Fibroblast of the aortic adventitia (primary cell): ENCODE measurements around the gene MRPL36. TPM values are rescaled to one million over a fixed set of nuclear protein-coding genes. Genes with fewer than 3 reads are reported as not detected.

Experiments
- DNase-seq: peaks from one replicate; pipeline ENCODE4 v3.0.0-alpha.2; 2010; ENCODE audit warnings: low read depth
- H3K4me3 ChIP-seq: 2 replicates; pipeline ENCODE4 v1.5.1; 2011; ENCODE audit warnings: low read depth, mild to moderate bottlenecking, control low read depth, low read length, moderate library complexity
- total RNA-seq: library from RNA; depleted of rRNA; stranded (reverse); fragments of >200 nt; gene quantifications from 2 replicates; pipeline ENCODE4 v1.2.3, GENCODE V29; 2012; ENCODE audit warnings: low replicate concordance
- TF ChIP-seq, protein P1 (sequence below): IDR thresholded peaks from 2 replicates; pipeline ENCODE4 v1.5.1; 2011; ENCODE audit warnings: mild to moderate bottlenecking, low read length, control low read depth, inconsistent platforms; ENCODE audit not compliant: insufficient read depth

Gene MRPL36
- total RNA-seq, 1 donor = 47.9 TPM

DNA sequence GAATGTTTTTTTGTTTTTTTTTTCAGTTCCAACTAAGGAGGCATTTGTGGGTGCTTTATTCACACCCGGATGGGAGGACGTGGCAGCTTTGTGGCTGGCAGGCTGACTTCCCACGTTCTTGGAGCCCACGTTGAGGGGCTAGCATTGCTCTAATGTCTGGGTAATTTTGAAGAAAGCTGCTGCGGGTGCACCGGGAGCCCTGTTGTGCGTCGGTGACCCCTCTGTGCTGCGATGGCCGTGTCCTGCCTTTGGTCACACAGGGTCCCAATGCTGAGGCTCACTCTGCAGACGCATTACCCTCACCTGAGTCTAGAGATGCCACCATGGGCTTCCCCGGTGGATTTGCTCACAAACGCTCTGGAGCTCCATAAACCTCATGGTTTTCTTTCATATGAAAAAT, 35.8 kb upstream of the MRPL36 start:
- no peak for DNase-seq
- TF ChIP-seq, protein P1, sequence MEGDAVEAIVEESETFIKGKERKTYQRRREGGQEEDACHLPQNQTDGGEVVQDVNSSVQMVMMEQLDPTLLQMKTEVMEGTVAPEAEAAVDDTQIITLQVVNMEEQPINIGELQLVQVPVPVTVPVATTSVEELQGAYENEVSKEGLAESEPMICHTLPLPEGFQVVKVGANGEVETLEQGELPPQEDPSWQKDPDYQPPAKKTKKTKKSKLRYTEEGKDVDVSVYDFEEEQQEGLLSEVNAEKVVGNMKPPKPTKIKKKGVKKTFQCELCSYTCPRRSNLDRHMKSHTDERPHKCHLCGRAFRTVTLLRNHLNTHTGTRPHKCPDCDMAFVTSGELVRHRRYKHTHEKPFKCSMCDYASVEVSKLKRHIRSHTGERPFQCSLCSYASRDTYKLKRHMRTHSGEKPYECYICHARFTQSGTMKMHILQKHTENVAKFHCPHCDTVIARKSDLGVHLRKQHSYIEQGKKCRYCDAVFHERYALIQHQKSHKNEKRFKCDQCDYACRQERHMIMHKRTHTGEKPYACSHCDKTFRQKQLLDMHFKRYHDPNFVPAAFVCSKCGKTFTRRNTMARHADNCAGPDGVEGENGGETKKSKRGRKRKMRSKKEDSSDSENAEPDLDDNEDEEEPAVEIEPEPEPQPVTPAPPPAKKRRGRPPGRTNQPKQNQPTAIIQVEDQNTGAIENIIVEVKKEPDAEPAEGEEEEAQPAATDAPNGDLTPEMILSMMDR = no peak
- no peak overlapping the region for H3K4me3 ChIP-seq

DNA sequence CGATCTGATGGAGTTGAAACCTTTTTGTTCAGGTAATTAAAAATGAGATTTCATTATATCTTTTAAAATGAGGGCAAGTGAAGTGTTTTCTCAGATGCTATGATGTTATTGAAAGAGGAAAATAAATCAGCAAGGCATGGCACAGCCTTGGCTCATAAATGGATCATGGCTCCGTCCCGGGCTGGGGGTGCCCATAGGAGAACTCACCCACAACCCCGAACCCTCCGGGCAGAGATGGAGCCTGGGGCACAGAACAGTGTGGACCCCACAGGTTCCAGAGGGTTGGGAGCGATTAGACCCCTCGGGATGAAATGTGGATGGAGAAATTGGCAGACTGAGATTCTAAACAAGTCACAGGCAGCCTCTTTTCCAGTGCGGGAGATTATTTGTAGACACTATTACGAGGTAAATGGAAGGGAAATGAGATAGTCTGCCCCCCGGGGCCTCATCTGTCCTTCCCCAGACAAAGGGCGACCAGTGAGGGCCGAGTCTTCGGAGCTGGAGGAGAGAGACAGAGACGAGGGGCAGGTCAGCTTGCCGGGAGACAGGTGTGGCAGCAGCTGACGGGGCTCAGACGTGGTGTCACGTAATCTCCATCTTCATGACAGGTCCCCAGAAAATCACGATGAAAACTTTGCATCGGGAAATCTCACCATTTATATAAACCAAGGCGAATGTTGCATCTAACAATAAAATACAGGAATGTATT, 35.2 kb upstream of the MRPL36 start:
- no peak overlapping the region for H3K4me3 ChIP-seq
- TF ChIP-seq, protein P1 = no peak
- no peak for DNase-seq

DNA sequence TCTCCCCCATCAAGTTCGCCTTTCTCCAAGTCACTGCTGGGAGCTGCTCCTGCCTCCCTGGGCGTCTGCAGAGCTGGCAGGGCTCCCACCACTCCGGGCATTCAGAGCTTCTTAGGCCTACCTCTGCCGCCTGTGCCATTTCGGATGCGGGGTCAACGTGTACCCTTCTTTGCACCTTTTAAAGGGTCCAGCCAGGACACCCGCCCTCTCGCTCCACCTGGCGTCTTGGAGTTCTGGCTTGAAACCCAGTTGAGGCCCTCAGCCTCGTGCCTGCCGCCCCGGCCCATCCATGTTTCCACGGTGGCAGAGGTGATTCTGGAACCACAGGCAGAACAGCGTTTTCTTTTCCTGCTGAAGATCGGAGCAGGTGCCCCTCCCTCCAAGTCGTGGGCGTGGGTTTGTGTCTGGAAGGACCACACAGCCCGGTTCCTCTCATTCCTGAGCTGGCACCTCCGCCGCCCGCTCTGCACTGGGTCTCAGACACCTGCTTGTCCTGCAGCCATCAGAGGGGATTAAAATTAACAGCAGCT, 34.5 kb upstream of the MRPL36 start:
- no peak for DNase-seq

DNA sequence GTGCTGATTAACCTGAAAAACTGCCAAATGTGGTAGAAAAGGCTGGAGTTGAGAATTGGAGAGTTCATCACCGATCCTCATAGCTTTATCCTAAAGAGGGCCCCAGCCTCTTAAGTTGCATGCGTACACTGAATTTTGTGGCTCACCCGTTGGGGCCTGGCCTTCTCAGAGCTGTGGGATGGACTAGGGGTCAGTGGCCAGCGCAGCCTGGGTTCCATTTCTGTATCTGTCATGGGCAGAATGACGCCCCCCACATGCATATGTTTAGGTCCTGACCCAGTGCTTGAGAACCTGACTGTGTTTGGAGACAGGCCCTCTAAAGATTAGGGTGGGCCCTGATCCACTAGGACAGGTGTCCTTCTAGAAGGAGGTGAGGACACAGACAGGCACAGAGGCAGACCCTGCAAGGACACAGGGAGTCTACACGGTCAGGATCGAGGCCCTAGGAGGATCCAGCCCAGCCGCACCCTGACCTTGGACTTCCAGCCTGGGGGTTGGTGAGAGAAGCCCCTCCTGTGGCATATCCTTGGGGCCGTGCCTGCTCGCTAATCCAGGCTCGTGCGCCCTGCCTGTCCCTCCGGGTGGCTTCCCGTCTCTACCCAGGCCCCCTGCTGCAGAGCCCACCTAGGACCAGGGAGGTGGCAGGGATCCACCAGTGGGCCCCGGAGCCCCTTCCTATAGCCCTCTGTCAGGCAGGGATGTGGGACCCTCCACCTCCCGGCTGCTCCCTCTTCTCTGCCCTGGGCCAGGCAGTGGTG, 33.8 kb upstream of the MRPL36 start:
- H3K4me3 ChIP-seq = no peak overlapping the region
- TF ChIP-seq, protein P1 = no peak
- DNase-seq = no peak

More for the DNA sequence above, 34.5 kb upstream of the MRPL36 start:
- TF ChIP-seq, protein P1 = no peak
- no peak overlapping the region for H3K4me3 ChIP-seq

DNA sequence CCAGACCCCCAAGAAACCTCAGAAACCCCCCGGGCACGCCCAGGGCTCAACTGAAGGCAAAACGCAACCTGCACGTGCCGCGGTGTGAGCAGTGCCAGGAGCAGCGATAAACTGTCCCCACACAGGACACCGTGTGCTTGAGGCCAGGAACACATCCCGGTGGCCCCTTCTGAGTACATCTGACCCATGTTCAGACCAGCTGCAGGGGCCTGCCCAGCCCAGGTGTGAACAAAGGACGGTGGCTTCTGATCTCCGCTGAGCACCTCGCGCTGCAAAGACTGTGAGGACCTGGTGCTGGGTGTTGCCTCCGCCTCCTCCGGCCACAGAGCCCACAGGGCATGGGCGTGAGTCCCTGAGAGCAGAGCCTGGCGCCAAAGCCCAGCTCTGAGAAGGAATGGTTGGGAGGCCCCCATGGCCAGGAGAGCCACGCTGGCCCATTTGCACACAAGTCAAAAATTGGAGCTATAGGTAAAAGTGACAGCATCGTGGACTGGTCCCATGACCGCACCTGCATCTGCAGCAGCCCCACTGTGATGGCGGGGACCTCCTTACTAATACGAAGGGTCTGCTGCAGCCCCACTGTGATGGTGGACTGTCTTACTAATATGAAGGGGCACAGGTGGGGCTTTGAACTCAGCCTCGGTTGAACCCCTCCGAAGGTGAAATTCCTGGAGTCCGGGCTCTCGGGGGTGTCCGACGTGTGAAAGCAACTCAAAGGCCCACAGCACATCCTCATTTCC, 33.0 kb upstream of the MRPL36 start:
- no peak overlapping the region for H3K4me3 ChIP-seq
- no peak for DNase-seq
- TF ChIP-seq, protein P1 = no peak

DNA sequence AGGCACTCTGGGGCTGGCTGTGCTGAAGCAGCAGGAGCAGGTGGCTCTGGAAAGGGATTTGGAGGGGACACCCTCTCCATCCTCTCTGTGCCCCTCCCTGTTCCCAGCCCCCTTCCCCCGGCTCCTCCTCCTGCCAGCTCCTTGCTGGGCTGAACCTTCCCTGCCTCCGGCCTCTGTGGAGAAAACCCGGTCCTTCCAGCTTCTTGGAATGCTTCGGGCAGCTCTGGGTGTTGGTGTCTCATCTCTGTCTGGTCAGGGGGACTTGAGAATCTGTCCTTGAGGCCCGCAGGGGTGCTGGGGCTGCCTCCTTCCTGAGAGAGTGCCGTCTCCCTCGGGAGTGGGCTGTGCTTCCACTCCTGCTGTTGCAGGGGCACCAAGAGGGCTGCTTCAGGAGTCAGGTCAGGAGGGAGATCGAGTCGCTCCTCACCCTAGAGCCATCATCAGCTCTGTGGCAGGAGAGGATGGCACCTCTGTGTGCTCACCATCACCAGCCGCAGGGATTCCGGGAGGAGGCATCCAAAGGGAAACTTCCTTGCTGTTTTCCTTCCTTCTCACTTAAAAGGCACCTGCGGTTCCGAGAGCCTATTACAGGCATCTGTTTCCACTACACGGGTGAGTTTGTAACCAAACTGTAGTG, 32.2 kb upstream of the MRPL36 start:
- DNase-seq = no peak
- no peak overlapping the region for H3K4me3 ChIP-seq
- TF ChIP-seq, protein P1 = no peak
